GM19023 (cell line): ENCODE measurements around the gene LPP.

Source experiments
- ATAC-seq: cut with Tn5 transposase; IDR thresholded peaks from one replicate; pipeline ENCODE4 v1.9.1; 2021; ENCODE audit warnings: mild to moderate bottlenecking, moderate library complexity; ENCODE audit not compliant: unreplicated experiment

Gene LPP

GRCh38 chr3:188574885-188575284, 420.9 kb downstream of the LPP start:
- no peak for ATAC-seq

DNA sequence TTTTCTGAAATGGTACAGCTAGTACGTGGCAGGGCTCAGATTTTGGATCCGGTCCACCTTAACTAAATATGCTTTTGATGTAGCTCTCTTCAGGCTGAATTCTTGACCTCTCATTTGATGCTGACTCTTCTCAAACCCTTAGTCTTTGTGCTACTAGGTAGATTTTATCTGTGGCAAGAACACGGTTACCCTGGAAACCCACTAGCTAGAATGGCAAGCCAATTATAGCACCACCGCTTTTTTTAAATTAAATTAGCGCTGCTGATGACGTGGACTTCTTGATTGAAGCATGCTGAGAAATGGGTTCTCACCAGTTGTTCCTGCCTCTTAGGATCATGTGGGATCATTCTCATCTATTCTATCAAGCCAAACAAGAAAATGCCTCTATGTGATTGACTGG, 421.5 kb downstream of the LPP start:
- no peak for ATAC-seq

- ATAC-seq: no peak
These were observed 423.6 kb downstream of the LPP start for GRCh38 chr3:188577539-188577938.

DNA sequence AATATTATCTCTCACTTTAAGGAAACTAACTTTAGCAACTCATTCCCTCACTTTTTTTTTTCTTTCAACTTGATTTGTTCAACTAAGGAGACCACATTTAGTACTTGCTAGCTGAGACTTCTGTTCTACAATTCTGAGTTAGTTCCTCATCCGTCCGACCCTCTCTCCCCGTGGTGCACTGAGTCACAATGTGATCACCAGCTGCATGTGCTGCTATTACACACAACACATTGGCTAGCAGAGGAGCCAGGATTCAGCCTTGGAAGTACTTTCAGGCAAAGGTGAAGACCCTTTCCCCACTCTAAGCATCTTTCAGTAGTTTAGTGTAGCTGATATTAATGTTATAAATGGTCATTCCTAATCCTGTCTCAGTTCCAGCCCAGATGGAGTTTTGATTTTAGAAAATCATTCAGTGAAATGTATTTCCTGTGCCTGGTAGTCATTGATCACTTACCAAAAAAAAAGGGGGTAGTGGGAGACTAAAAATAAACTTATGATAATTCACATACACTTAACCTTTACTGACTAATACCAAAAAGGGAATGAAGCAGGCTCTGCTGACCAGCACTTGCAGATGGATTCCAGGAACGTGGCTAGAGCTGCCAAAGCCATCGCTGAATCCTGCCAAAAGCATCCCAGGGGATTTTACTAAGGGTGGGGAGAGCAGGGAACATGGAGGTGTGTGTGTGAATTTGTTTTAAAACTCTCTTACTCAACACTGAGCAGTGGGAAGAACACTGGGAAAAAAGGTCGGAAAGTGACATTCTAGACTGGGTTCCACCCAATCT, 424.8 kb downstream of the LPP start:
- no peak for ATAC-seq

GRCh38 chr3:188580223-188580622, 426.3 kb downstream of the LPP start:
- no peak for ATAC-seq

- no peak for ATAC-seq
These were observed 426.7 kb downstream of the LPP start for GRCh38 chr3:188580659-188581058.

GRCh38 chr3:188581365-188581764, 427.4 kb downstream of the LPP start:
- ATAC-seq: no peak

- no peak for ATAC-seq
These were observed 427.8 kb downstream of the LPP start for GRCh38 chr3:188581792-188582191.

- ATAC-seq: no peak
These were observed 429.6 kb downstream of the LPP start for GRCh38 chr3:188583341-188584161.

DNA sequence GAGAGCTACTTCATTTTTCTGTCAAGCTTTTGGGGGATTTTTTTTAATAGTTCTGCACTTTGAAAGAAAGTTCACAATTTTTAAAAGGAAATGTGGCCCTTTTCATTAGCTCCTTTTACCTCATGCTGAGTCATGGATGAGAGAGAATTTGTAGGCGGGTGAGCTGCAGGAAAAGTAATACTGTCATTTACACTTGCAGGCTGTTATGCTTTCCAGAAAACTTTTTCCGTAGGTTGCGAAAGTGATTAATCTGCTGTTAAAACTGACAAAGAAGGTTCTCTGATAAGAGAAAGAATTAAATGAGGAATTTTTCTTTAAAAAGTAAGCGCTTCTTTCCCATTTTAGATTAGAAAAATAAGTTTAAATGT, 430.2 kb downstream of the LPP start:
- no peak for ATAC-seq

DNA sequence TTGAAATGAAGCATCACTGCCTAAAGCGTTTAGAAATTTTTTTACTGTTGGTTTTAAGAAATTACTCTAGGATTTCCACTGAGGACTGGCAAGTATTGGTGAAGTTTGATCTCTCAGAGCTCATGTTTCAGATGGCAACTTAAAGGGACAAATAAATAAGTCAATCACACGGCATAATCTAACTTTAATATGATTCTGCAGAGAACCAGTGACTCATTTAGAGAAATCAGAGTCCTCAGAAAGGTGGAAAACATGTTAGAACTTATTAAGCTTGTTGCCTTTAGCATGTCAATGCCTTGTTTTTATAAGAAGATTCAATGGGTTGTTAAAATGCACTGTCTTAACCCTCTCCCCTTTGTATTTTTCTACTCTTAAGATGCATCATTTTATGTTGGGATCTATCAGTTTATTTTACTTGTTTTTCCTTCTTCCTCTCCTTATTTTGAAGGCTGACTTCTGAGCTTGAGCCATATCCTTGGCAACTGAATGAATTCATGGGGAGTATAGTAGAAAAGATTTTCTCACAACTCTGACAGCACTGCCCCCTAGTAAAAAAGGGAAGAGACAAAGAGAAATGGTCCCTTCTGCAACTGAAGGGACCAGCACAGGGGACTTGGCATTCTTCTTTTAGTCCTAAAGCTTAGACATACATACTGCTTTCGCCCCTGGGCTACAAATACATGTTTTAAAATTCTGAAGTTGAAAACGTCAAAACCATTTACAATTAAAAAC, 431.2 kb downstream of the LPP start:
- no peak for ATAC-seq

DNA sequence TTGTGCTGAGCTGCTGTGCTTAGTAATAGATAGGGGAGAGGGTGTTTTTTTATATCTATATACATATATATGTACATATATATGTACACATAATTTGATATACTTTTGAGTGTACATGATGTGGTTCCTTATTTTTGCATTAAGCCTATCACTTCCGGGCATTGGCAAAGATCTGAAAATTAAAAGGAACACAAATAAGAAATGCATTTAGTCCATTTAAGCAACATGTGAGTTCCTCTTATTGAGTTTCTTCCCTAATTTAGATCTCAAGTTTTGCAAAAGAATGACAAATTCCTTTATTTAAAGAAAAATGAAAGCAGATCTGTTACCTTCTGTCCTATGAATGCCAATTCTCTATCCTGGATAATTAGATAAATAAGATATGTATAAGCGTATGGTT, 435.1 kb downstream of the LPP start:
- no peak for ATAC-seq

- ATAC-seq: no peak
These were observed 435.8 kb downstream of the LPP start for GRCh38 chr3:188589771-188590170.

- no peak for ATAC-seq
These were observed 436.6 kb downstream of the LPP start for GRCh38 chr3:188590557-188590956.

GRCh38 chr3:188594139-188594538, 440.2 kb downstream of the LPP start:
- no peak for ATAC-seq

DNA sequence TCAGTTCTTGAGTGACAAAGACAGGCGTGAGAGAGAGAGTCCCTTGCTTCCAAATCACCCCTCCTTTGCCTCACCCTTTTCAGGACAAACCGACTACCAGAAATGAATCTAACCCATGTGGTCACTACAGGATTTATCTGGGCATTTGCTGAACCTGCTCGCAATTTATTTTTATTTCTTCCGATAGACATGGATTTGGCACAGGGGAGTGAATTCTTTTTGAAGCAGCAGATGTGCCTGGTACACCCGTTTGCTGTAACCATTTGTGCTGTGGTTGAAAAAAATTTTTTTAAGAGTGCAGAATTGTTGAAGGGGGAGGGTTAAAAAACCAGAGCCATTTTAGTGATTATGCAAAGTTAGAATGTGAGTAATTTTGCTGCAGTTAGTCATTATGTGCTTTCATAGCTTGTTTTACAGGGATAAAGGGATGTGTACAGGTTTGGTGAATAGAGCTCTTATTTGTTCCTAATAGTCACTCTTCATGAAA, 442.0 kb downstream of the LPP start:
- no peak for ATAC-seq

GRCh38 chr3:188598894-188599293, 444.9 kb downstream of the LPP start:
- no peak for ATAC-seq

DNA sequence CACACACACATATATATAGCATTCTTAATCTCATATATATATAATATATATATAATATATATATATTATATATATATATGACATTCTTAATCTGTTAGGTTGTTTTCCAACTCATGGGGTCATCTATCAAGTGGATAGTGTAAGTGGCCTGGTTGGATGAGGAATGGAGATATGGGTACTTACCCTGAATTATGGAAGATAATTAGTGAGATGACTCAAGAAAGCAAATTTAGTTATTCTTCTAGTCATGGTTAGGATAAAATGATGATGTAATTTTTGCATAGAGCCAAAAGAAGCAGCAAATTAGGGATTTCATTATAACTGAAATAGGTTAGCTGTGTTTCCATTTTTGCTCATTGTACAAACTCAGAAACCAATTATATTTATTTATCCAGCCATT, 448.2 kb downstream of the LPP start:
- no peak for ATAC-seq

DNA sequence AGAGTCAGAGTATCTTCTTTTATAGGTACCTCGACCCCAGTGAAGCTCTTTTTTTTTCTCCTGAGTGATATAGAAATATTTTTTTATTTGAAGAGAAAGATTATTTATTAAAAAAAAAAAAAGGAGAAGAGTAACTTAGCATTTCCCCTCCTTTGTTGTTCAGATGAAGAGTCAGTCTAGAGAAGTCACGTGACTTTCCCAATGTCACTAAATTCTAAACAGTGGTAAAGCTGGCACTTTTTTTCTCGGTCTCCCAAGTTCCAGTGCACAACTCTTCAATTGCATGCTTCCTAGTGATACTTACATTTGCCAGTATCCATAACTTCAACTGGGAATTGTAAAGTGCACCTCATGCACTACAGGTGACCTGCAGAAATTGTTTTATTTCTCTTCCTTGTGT, 448.7 kb downstream of the LPP start:
- no peak for ATAC-seq

GRCh38 chr3:188604651-188605050, 450.7 kb downstream of the LPP start:
- ATAC-seq: no peak

GRCh38 chr3:188605231-188605630, 451.3 kb downstream of the LPP start:
- ATAC-seq: no peak

DNA sequence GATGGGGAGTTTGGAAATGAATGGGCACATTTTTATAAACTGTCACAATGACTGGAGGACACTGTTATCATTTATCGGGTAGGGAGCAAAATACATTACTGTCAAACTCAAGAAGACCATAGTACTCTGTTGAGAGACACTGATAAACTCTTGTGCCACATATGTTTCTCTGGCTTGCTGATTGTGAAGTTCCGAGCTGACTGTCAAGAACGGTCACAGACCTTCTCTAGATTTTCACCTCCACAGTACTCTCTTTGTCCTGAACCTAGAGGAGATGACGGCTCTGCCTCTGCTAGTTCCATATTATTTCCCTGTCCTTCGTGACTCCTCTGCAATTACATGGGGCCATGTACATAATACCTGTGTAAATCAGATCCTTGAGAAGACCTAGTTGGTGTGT, 451.9 kb downstream of the LPP start:
- no peak for ATAC-seq
